GM12878 (cell line): Measurements from ENCODE around the gene STX10. TPM values are rescaled to one million over a fixed set of nuclear protein-coding genes. Genes with fewer than 3 reads are reported as not detected.

Source experiments
- ATAC-seq: fragments of 200-7000 bp; cut with Tn5 transposase; 3 replicates; pipeline ENCODE4 v1.9.1; 2020; ENCODE audit warnings: mild to moderate bottlenecking, moderate library complexity
- BruUV-seq: library from RNA; stranded (reverse); fragments of 400-500 nt; replicated peaks from 2 replicates; lab custom pipeline; 2021; lab: Mats Ljungman, UMichigan
- CTCF ChIA-PET: fragments of 300-600 bp; sonication (Branson Sonifier 250); formaldehyde crosslinking; extraction: SDS; loops from one replicate; lab custom pipeline; 2021; ENCODE audit warnings: inconsistent platforms; lab: Yijun Ruan, JAX
- POLR2A ChIA-PET: fragments of 350-600 bp; formaldehyde crosslinking; extraction: SDS; loops from one replicate; lab custom pipeline; 2021; ENCODE audit warnings: inconsistent platforms; lab: Charles Lee
- RAD21 ChIA-PET: fragments of 300-600 bp; sonication (Branson Sonifier 250); formaldehyde crosslinking; loops from one replicate; lab custom pipeline; 2023; ENCODE audit warnings: antibody characterized with exemption; ENCODE audit not compliant: unreplicated experiment; lab: Charles Lee
- SMC1A ChIA-PET: fragments of 300-600 bp; sonication (Branson Sonifier 250); formaldehyde crosslinking; loops from one replicate; lab custom pipeline; 2023; ENCODE audit not compliant: unreplicated experiment, uncharacterized antibody; lab: Charles Lee
- DNase-seq: peaks from one replicate; pipeline ENCODE4 v3.0.0-alpha.2; 2011; ENCODE audit warnings: low read depth, low spot score
- FAIRE-seq: peaks from 3 replicates; lab custom pipeline; 2011; peaks lifted over from hg19 to GRCh38; lab: Jason Lieb, UNC
- H2AFZ ChIP-seq: 2 replicates; pipeline ENCODE4 v1.6.0; 2011; ENCODE audit warnings: low read depth, low read length, control low read depth; ENCODE audit not compliant: control insufficient read depth
- H3K27ac ChIP-seq: 2 replicates; pipeline ENCODE4 v1.5.1; 2011; ENCODE audit warnings: control low read depth; ENCODE audit not compliant: control insufficient read depth, insufficient read depth
- H3K27me3 ChIP-seq, 2 experiments: replicated peaks in 1 of 2; 2 replicates each; pipeline versions ENCODE4 v1.6.0 to v1.6.1; 2011; ENCODE audit warnings: low read length in 1 of 2; ENCODE audit not compliant: control insufficient read depth in 2 of 2, insufficient read depth in 2 of 2
- H3K36me3 ChIP-seq, 2 experiments: 2 replicates each; pipeline ENCODE4 v1.5.1; 2011; ENCODE audit warnings: low read length in 1 of 2; ENCODE audit not compliant: control insufficient read depth in 2 of 2, insufficient read depth in 2 of 2
- H3K4me1 ChIP-seq: 2 replicates; pipeline ENCODE4 v1.6.1; 2011; ENCODE audit warnings: mild to moderate bottlenecking, low read length, moderate library complexity, mixed read lengths; ENCODE audit not compliant: control insufficient read depth, insufficient read depth
- H3K4me2 ChIP-seq: 2 replicates; pipeline ENCODE4 v1.6.0; 2011; ENCODE audit warnings: control low read depth; ENCODE audit not compliant: control insufficient read depth, insufficient read depth
- H3K4me3 ChIP-seq: fragments of 200-600 bp; sonication (generic); 2 replicates; pipeline ENCODE4 v1.5.1; 2016
- H3K79me2 ChIP-seq: 2 replicates; pipeline ENCODE4 v1.6.0; 2011; ENCODE audit warnings: low read length; ENCODE audit not compliant: control insufficient read depth, insufficient read depth
- H3K9ac ChIP-seq: 2 replicates; pipeline ENCODE4 v1.8.0; 2011; ENCODE audit warnings: low read length, control low read depth, mixed read lengths; ENCODE audit not compliant: control insufficient read depth, insufficient read depth
- H3K9me3 ChIP-seq: replicated peaks from 3 replicates; pipeline ENCODE4 v1.5.1; 2011; ENCODE audit warnings: mild to moderate bottlenecking, low read length; ENCODE audit not compliant: control insufficient read depth, insufficient read depth
- H4K20me1 ChIP-seq: 2 replicates; pipeline ENCODE4 v1.6.0; 2011; ENCODE audit not compliant: control insufficient read depth, insufficient read depth
- BHLHE40 ChIP-seq, 2 experiments: fragments of 450-650 bp in 1 of 2; IDR thresholded peaks; 2 replicates each; pipeline ENCODE4 v1.6.1; 2011 to 2017; ENCODE audit warnings: low read depth in 2 of 2, borderline replicate concordance in 1 of 2, improper control_type of control experiment in 1 of 2, low read length in 1 of 2, mild to moderate bottlenecking in 1 of 2
- CHD2 ChIP-seq: IDR thresholded peaks from 2 replicates; pipeline ENCODE4 v1.6.1; 2011; ENCODE audit warnings: low read depth, low read length, improper control_type of control experiment, borderline replicate concordance
- SUZ12 ChIP-seq: fragments of 200-600 bp; sonication (generic); IDR thresholded peaks from one replicate; pipeline ENCODE4 v1.6.1; 2018; ENCODE audit warnings: antibody characterized with exemption, mild to moderate bottlenecking; ENCODE audit not compliant: unreplicated experiment
- TAF1 ChIP-seq: IDR thresholded peaks from 2 replicates; pipeline ENCODE4 v1.6.1; 2011; ENCODE audit warnings: mild to moderate bottlenecking, low read depth, low read length, borderline replicate concordance
- WGBS: methylation state at CpG from one replicate; pipeline ENCODE4 v1.1.6; 2016; ENCODE audit warnings: low lambda C conversion rate; ENCODE audit not compliant: insufficient replicate concordance, insufficient coverage; ENCODE audit errors: missing lambda C conversion rate; 5-methylcytosine and 5-hydroxymethylcytosine counted together
- in situ Hi-C: fragments of 300-500 bp; cut with MboI; formaldehyde crosslinking; loops from 9 replicates; pipeline ENCODE4 v1.14.3; 2018; ENCODE audit warnings: mixed read lengths
- intact Hi-C: fragments of 100-400 bp; cut with micrococcal nuclease; formaldehyde crosslinking; loops from one replicate; pipeline ENCODE4 v1.14.2; 2022; ENCODE audit not compliant: unreplicated experiment
- polyA plus RNA-seq, 11 experiments: library from polyadenylated mRNA; depleted of rRNA in 4 of 11; unstranded in 6 of 11; stranded (reverse) in 5 of 11; fragments of >200 nt; fragmentation: Nextera tagmentation in 4 of 11; fragmentation: Illumina TruSeq in 1 of 11; extraction: Ambion mirVana in 4 of 11; extraction: Trizol in 1 of 11; gene quantifications; 1 replicate in 1 of 11; 2 replicates in 10 of 11; pipeline versions ENCODE4 v1.2.1 to v1.2.3, GENCODE V29; 2011 to 2016; ENCODE audit warnings: inconsistent platforms in 2 of 11, missing spikeins in 2 of 11, low read depth in 1 of 11
- total RNA-seq, 4 experiments: library from RNA; depleted of rRNA in 3 of 4; stranded (reverse); fragments of >200 nt in 3 of 4; fragmentation: Illumina TruSeq in 1 of 4; extraction: Trizol in 1 of 4; gene quantifications; 2 replicates each; pipeline versions ENCODE4 v1.2.1 to v1.2.3, GENCODE V29; 2013 to 2021

STX10 gene
- total and polyA plus RNA-seq, 10 of the 15 experiments (the other 5 are each of a cell fraction or from before 2014, with no cell fraction given), result 0.56 to 76.1 (median 47.6) TPM

GRCh38 chr19:13095393-13095784 lies 54.8 kb downstream of the STX10 start:
- FAIRE-seq, result no peak
- H3K27ac ChIP-seq, result no peak overlapping the region

GRCh38 chr19:13094771-13095392 lies 55.3 kb downstream of the STX10 start:
- ChIA-PET CTCF (interaction anchor here (0.9 to 8.0 kb wide), 16 partner anchors 9 to 329 kb away, joined by 3 to 145 read pairs (median 4); no protein-coding TSS in a partner anchor), SMC1A (interaction anchor here (1.8 to 4.3 kb wide), 3 partner anchors 34 to 130 kb away, joined by 9 to 48 read pairs (median 20); no protein-coding TSS in a partner anchor), RAD21 (interaction anchor here (1.0 to 5.3 kb wide), 9 partner anchors 10 to 129 kb away, joined by 3 to 81 read pairs (median 6); partner anchors contain the start of genes IER2 and STX10), POLR2A (interaction anchor here (0.5 to 1.1 kb wide), 2 partner anchors 33 to 63 kb away, joined by 3 to 4 read pairs; no protein-coding TSS in a partner anchor)
- Histone ChIP-seq H2AFZ (no peak overlapping the region), H3K79me2 (no peaks in the 10 kb centered on the region), H3K4me3 (no peak overlapping the region), H3K9me3 (no peaks in the 10 kb centered on the region; the same call in 2 of the 3 replicates), H3K9ac (no peak overlapping the region), H3K36me3 (no peaks in the 10 kb centered on the region), H3K27me3 (peaks cover 2 to 7% of the 10 kb centered on the region in 2 experiments), H3K4me1 (peaks cover 30% of the 10 kb centered on the region), H4K20me1 (no peaks in the 10 kb centered on the region), H3K4me2 (0 out of 2 replicates have a peak overlapping the region, but pooled peaks have one; percentile 10), H3K27ac (no peak overlapping the region)
- in situ Hi-C loops (loop anchor here (5.0 to 10.0 kb wide), 2 partner anchors 118 to 210 kb away; partner anchors contain the start of genes DNASE2 and KLF1), intact Hi-C loops (loop anchor here (10.0 kb wide), 1 partner anchor 60 kb away; no protein-coding TSS in a partner anchor)
- 4% methylated on average over 14 of the region's 16 CpGs for WGBS
- FAIRE-seq, result no peak
- no TSS peak for BruUV-seq
- TF ChIP-seq CHD2 (no peak), BHLHE40 (IDR thresholded peaks at IDR 0.05; ENCODE audit: borderline replicate concordance in 1 of 2, low read depth in 2 of 2, low read length in 1 of 2) (peak in 1 of 2 experiments; percentile 38; a peak in 1 of 4 replicates)
- TF ChIP-seq, all 136 proteins: peak for 1
- ATAC-seq (peak; percentile 35), DNase-seq (no peak)

More at GRCh38 chr19:13095393-13095784, 54.8 kb downstream of the STX10 start:
- Histone ChIP-seq H3K9me3 (no peaks in the 10 kb centered on the region; the same call in 2 of the 3 replicates), H3K4me2 (peak overlapping the region; percentile 10; the same call in 1 of the 2 replicates), H4K20me1 (no peaks in the 10 kb centered on the region), H3K4me1 (peaks cover 35% of the 10 kb centered on the region), H3K27me3 (peaks cover 2 to 7% of the 10 kb centered on the region in 2 experiments), H3K9ac (no peak overlapping the region), H3K79me2 (no peaks in the 10 kb centered on the region), H3K4me3 (no peak overlapping the region), H2AFZ (no peak overlapping the region), H3K36me3 (no peaks in the 10 kb centered on the region)
- ATAC-seq (no peak), DNase-seq (no peak)
- intact Hi-C loops, result loop anchor here (10.0 kb wide), 1 partner anchor 61 kb away; no protein-coding TSS in a partner anchor
- in situ Hi-C loops, result loop anchor here (10.0 kb wide), 1 partner anchor 211 kb away; the partner anchor contains the start of genes DNASE2 and KLF1
- BruUV-seq, result no TSS peak
- POLR2A ChIA-PET, result interaction anchor here (0.5 kb wide), 1 partner anchor 63 kb away, joined by 3 read pairs; no protein-coding TSS in a partner anchor
- 1% methylated on average over 19 of the region's 25 CpGs for WGBS
- RAD21 ChIA-PET, result interaction anchor here (1.1 to 5.3 kb wide), 5 partner anchors 9 to 130 kb away, joined by 3 to 81 read pairs (median 18); no protein-coding TSS in a partner anchor
- SMC1A ChIA-PET, result interaction anchor here (1.8 to 4.3 kb wide), 2 partner anchors 34 to 117 kb away, joined by 9 to 48 read pairs; no protein-coding TSS in a partner anchor
- TF ChIP-seq SUZ12, result peak; percentile 68
- no peak for TF ChIP-seq TAF1
- CTCF ChIA-PET, result interaction anchor here (2.5 to 8.0 kb wide), 5 partner anchors 9 to 131 kb away, joined by 13 to 145 read pairs (median 39); no protein-coding TSS in a partner anchor
